Measurements from ENCODE around the gene RPLP1.

The RPLP1 gene

DNA sequence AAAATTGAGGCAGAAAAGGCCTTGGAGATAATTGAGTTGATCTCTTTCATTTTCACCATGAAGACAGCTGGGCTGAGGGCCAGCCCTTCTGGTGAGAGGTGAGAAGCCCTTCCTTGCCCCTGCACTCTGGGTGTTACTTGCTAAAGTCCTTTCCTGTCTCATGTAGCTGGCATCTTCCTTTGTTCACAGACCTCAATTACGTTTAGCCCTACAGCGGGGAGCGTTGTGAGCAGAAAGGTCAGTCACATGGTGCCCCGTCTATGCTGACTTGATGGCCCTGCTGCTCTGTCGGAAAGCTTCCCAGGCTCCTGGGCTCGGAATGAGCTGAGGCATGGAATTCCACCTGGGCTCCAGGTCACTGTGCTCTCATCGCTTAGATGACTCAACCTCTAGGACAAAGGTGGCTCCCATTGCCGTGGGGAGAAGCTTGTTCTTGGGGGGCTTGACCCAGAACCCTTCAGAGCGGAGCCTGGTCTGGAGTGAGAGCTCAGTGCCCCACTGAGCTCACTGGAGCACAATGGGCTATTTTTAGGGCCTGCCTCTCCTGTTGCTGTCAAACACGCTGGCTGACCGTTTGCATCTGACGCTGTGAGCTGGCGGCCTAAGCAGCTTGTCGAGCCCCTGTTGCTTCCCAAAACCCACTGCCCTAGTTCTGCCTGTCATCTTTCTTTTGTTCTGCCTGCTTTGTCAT is 47.0 kb downstream of the RPLP1 start:
- no peak for DNase-seq

GRCh38 chr15:69500339-69500738 is 47.7 kb downstream of the RPLP1 start:
- no peak for DNase-seq

DNA sequence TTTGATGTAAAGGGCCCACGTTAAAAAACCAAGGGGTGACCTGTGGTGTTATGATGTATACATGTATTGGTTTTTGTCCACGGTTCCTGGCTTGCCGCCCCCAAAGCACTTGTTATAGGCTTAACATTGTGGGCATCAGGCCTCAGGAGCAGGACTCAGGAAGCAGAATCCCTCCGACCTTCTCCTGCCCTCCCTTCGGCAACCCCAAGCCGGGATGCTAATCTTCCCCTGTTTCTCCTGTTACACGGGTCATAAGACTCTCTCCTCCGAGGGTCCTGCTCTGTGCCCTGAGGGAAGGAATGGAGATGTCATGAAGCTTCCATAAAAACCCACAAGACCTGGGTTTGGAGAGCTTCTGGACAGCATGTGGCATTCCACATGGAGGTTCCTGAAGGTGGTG is 48.8 kb downstream of the RPLP1 start:
- DNase-seq = no peak

DNA sequence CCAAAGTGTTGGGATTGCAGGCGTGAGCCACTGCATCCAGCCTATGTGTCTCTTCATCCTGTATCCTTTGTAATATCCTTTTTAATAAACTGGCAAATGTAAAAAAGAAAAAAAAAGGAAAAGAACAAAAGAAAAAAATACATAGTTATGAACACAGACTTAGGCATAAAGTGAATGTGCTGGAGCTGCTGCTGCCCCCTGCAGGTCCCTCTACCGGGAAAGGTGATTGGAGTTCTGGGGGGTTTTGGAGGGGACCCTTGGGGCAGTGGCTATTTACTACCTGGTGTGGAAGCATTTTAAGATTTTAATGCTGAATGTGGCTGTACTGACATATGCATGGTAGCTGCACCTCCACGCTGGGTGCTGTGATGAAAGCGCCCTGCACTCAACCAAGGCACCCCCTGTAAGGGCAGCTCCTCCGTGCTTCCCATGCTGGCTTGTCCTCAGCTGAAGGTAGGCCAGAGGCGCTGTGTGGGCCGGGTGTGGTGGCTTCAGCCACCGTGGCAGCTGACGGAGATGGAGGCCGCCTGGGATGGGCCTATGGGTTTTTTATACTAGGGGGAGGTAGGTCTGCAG is 49.9 kb downstream of the RPLP1 start:
- no peak for DNase-seq

GRCh38 chr15:69504352-69505040 is 51.9 kb downstream of the RPLP1 start:
- no peak for DNase-seq

Data from stimulated activated CD8-positive, alpha-beta memory T cell treated with anti-CD3 and anti-CD28 coated beads, Interleukin-4, amount 100 ng/mL, for 48 hours (primary cell).